Measurements from ENCODE around the gene SLC51B.
A peak's percentile ranks its signal among the peaks of the same experiment; 100 is the strongest.

- TF ChIP-seq CTCF (IDR thresholded peaks at IDR 0.05) (no peak), POLR2A (IDR thresholded peaks at IDR 0.05) (peak; percentile 90), POLR2AphosphoS5 (IDR thresholded peaks at IDR 0.05) (peak; percentile 82 to 94 (median 93))
These were observed 16.1 kb upstream of the SLC51B start, which contains the start of gene MTFMT for GRCh38 chr15:65028921-65029735.
